B cell (primary cell): ENCODE measurements around the gene KLRF2. TPM values are rescaled to one million over a fixed set of nuclear protein-coding genes. Genes with fewer than 3 reads are reported as not detected.

Experiments used
- ATAC-seq: fragments of 200-7000 bp; cut with Tn5 transposase; one replicate; pipeline ENCODE4 v1.10.0; 2021; ENCODE audit warnings: low read depth, mild to moderate bottlenecking, moderate number of reproducible peaks, moderate library complexity
- CTCF ChIA-PET: fragments of 350-600 bp; sonication (Branson Sonifier 250); formaldehyde crosslinking; loops from one replicate; lab custom pipeline; 2021; ENCODE audit warnings: antibody characterized with exemption, inconsistent platforms; lab: Charles Lee
- POLR2A ChIA-PET: fragments of 350-600 bp; sonication (Branson Sonifier 250); formaldehyde crosslinking; loops from one replicate; lab custom pipeline; 2021; ENCODE audit warnings: antibody characterized with exemption; lab: Charles Lee
- DNase-seq: peaks from one replicate; pipeline ENCODE4 v3.0.0; 2013
- H2AFZ ChIP-seq: 2 replicates; pipeline ENCODE4 v1.6.1; 2012; ENCODE audit warnings: mild to moderate bottlenecking, low read depth, low read length; ENCODE audit not compliant: insufficient read depth, poor library complexity, severe bottlenecking
- H3K27ac ChIP-seq, 2 donors: 1 replicate in 1 of 2; 2 replicates in 1 of 2; pipeline ENCODE4 v1.5.1; 2012 to 2013; ENCODE audit warnings: low read length in 2 of 2, mild to moderate bottlenecking in 2 of 2, moderate library complexity in 1 of 2
- H3K27me3 ChIP-seq, 4 experiments: fragments of 200-600 bp in 1 of 4; sonication (generic) in 1 of 4; replicated peaks in 1 of 4; 1 replicate in 2 of 4; 2 replicates in 2 of 4; pipeline versions ENCODE4 v1.6.1 to v1.7.0; 2013 to 2016; ENCODE audit warnings: low read length in 3 of 4, mild to moderate bottlenecking in 2 of 4, mixed read lengths in 1 of 4, moderate library complexity in 1 of 4; ENCODE audit not compliant: insufficient read depth in 4 of 4, control insufficient read depth in 3 of 4; ENCODE audit errors: control extremely low read depth in 1 of 4
- H3K36me3 ChIP-seq, 2 experiments: replicated peaks in 1 of 2; 1 replicate in 1 of 2; 2 replicates in 1 of 2; pipeline versions ENCODE4 v1.6.1 to v1.7.1; 2013; ENCODE audit warnings: low read length in 1 of 2; ENCODE audit not compliant: insufficient read depth in 2 of 2, control insufficient read depth in 1 of 2; ENCODE audit errors: control extremely low read depth in 1 of 2, extremely low read depth in 1 of 2
- H3K4me1 ChIP-seq, 2 donors: fragments of 200-600 bp in 1 of 2; sonication (generic) in 1 of 2; 1 replicate in 1 of 2; 2 replicates in 1 of 2; pipeline versions ENCODE4 v1.5.1 to v1.6.1; 2013 to 2017; ENCODE audit warnings: low read length in 2 of 2; ENCODE audit not compliant: control insufficient read depth in 2 of 2, insufficient read depth in 2 of 2
- H3K4me2 ChIP-seq: replicated peaks from 2 replicates; pipeline ENCODE3; 2012; ENCODE audit warnings: mild to moderate bottlenecking, low read depth, low read length; ENCODE audit not compliant: poor library complexity, severe bottlenecking
- H3K4me3 ChIP-seq, 5 experiments: fragments of 200-600 bp in 1 of 5; sonication (generic) in 1 of 5; 1 replicate in 3 of 5; 2 replicates in 2 of 5; pipeline versions ENCODE4 v1.5.1 to v1.7.0; 2011 to 2016; ENCODE audit warnings: low read length in 4 of 5, mild to moderate bottlenecking in 4 of 5, low read depth in 2 of 5, control low read depth in 1 of 5, moderate library complexity in 1 of 5; ENCODE audit not compliant: insufficient read depth in 1 of 5; ENCODE audit errors: control extremely low read depth in 1 of 5, extremely low read depth in 1 of 5
- H3K79me2 ChIP-seq: fragments of 200-600 bp; sonication (generic); one replicate; pipeline ENCODE4 v1.6.0; 2016; ENCODE audit warnings: low read length; ENCODE audit not compliant: control insufficient read depth, insufficient read depth
- H3K9ac ChIP-seq: fragments of 200-600 bp; sonication (generic); 2 replicates; pipeline ENCODE4 v1.6.1; 2017; ENCODE audit warnings: mild to moderate bottlenecking, low read length, moderate library complexity
- H3K9me3 ChIP-seq, 3 donors: one replicate each; pipeline versions ENCODE4 v1.6.1 to v1.7.1; 2013; ENCODE audit warnings: low read length in 2 of 3; ENCODE audit not compliant: control insufficient read depth in 2 of 3, insufficient read depth in 1 of 3; ENCODE audit errors: control extremely low read depth in 1 of 3
- H4K20me1 ChIP-seq: 2 replicates; pipeline ENCODE4 v1.6.0; 2012; ENCODE audit warnings: mild to moderate bottlenecking, low read length; ENCODE audit not compliant: insufficient read depth, control insufficient read depth, poor library complexity, severe bottlenecking
- H3K27ac Mint-ChIP-seq: one replicate; pipeline ENCODE4 v1.8.0; 2021; ENCODE audit warnings: mixed read lengths
- H3K27me3 Mint-ChIP-seq: one replicate; pipeline ENCODE4 v1.8.0; 2021; ENCODE audit warnings: mixed read lengths
- H3K4me1 Mint-ChIP-seq: one replicate; pipeline ENCODE4 v1.8.0; 2021; ENCODE audit warnings: mixed read lengths
- H3K4me3 Mint-ChIP-seq: one replicate; pipeline ENCODE4 v1.8.0; 2021; ENCODE audit warnings: mixed read lengths
- H3K9me3 Mint-ChIP-seq: one replicate; pipeline ENCODE4 v1.8.0; 2022; ENCODE audit warnings: mixed read lengths; ENCODE audit not compliant: insufficient read depth
- EZH2 ChIP-seq: IDR thresholded peaks from 2 replicates; pipeline ENCODE4 v1.6.1; 2012; ENCODE audit warnings: borderline replicate concordance, low read depth, mild to moderate bottlenecking, moderate library complexity, low read length; ENCODE audit not compliant: insufficient read depth, poor library complexity, severe bottlenecking
- WGBS: methylation state at CpG from one replicate; pipeline ENCODE4 v1.1.5; 2013; ENCODE audit warnings: missing lambda C conversion rate; ENCODE audit not compliant: insufficient coverage; 5-methylcytosine and 5-hydroxymethylcytosine counted together
- intact Hi-C: fragments of 100-400 bp; cut with micrococcal nuclease; formaldehyde crosslinking; loops from one replicate; pipeline ENCODE4 v1.10.0; 2022
- polyA plus RNA-seq: library from polyadenylated mRNA; depleted of rRNA; stranded (reverse); fragments of >200 nt; gene quantifications from 2 replicates; pipeline ENCODE4 v1.2.3, GENCODE V29; 2012
- total RNA-seq, 2 donors: library from RNA; stranded (reverse); fragments of 120-200 nt in 1 of 2; gene quantifications; 1 replicate in 1 of 2; 2 replicates in 1 of 2; pipeline versions ENCODE4 v1.2.3 to v1.2.4, GENCODE V29; 2013 to 2022
- TF ChIP-seq, protein P1 (sequence below): fragments of 200-600 bp; IDR thresholded peaks from one replicate; pipeline ENCODE4 v1.8.0; 2022; ENCODE audit warnings: antibody characterized with exemption, mild to moderate bottlenecking

KLRF2 gene
- total and polyA plus RNA-seq, 2 donors (not counting 1 experiment from before 2014, with no cell fraction given) = 0.36 TPM; not detected in 1

DNA sequence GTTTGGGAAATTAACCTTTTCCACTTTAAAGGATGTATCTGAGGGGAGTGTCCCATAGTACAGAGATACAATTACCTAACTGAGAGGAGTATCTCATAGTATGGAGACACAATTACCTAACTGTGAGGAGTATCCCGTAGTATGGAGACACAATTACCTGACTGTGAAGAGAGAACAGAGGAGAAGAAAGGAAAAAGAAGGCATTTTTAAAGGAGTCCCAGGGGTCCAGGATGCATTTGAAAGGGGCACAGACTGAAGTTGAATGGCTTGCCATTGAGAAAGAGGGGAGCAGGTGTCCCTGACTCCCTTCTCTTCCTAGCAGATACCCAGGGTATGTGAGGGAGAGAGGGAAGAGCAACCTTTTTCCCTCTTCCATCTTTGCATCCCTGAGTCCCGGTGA, 17.9 kb downstream of the KLRF2 start:
- no peaks in the 10 kb centered on the region for H3K79me2 ChIP-seq
- Mint-ChIP-seq H3K9me3 (peaks cover 9% of the 10 kb centered on the region), H3K27ac (no peak overlapping the region), H3K4me3 (no peak overlapping the region), H3K4me1 (no peaks in the 10 kb centered on the region), H3K27me3 (peaks cover 22% of the 10 kb centered on the region)
- H2AFZ ChIP-seq = no peak overlapping the region
- 100% methylated on average over 1 of the region's 2 CpGs for WGBS
- no peaks in the 10 kb centered on the region for H3K36me3 ChIP-seq
- peaks cover 2 to 15% (median 12%) of the 10 kb centered on the region in 3 donors for H3K9me3 ChIP-seq
- intact Hi-C loops = no loop called here
- TF ChIP-seq, protein P1, sequence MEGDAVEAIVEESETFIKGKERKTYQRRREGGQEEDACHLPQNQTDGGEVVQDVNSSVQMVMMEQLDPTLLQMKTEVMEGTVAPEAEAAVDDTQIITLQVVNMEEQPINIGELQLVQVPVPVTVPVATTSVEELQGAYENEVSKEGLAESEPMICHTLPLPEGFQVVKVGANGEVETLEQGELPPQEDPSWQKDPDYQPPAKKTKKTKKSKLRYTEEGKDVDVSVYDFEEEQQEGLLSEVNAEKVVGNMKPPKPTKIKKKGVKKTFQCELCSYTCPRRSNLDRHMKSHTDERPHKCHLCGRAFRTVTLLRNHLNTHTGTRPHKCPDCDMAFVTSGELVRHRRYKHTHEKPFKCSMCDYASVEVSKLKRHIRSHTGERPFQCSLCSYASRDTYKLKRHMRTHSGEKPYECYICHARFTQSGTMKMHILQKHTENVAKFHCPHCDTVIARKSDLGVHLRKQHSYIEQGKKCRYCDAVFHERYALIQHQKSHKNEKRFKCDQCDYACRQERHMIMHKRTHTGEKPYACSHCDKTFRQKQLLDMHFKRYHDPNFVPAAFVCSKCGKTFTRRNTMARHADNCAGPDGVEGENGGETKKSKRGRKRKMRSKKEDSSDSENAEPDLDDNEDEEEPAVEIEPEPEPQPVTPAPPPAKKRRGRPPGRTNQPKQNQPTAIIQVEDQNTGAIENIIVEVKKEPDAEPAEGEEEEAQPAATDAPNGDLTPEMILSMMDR = no peak
- no peak for TF ChIP-seq EZH2
- H3K9ac ChIP-seq = no peak overlapping the region
- no peaks in the 10 kb centered on the region for H4K20me1 ChIP-seq
- no peak overlapping the region for H3K27ac ChIP-seq
- no peak for ATAC-seq
- ChIA-PET CTCF (no interaction called here), POLR2A (no interaction called here)
- DNase-seq = no peak
- no peak overlapping the region for H3K4me2 ChIP-seq
- peaks cover 0 to 3% (median 0%) of the 10 kb centered on the region in 4 experiments for H3K27me3 ChIP-seq
- H3K4me1 ChIP-seq = no peaks in the 10 kb centered on the region
- no peak overlapping the region for H3K4me3 ChIP-seq

DNA sequence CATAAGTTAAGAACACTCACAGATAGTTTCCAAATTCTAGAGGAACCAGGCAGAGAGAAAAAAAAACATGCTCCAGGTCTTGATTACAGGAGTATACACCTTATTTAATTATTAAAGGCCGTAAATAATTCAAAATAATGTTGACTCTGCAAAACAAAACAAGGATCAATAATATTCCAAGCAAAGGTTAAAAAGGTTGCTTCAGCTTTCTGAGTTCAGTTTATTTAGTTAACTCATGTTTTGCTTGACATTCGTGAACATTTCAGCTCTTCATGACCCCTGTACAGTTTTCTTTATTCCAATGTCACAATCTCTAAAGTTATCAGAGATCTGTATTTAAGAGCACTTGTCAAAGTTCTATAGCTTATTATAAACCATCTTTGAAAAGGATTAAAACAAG, 19.6 kb downstream of the KLRF2 start:
- H3K9me3 Mint-ChIP-seq = peaks cover 9% of the 10 kb centered on the region
- ATAC-seq = no peak
- intact Hi-C loops = no loop called here
- H3K4me1 Mint-ChIP-seq = no peaks in the 10 kb centered on the region
- H3K79me2 ChIP-seq = no peaks in the 10 kb centered on the region
- no peak overlapping the region for H3K4me3 ChIP-seq
- H3K9ac ChIP-seq = no peak overlapping the region
- H3K4me2 ChIP-seq = no peak overlapping the region
- TF ChIP-seq, protein P1 = no peak
- no peak for TF ChIP-seq EZH2
- no peaks in the 10 kb centered on the region for H4K20me1 ChIP-seq
- POLR2A ChIA-PET = no interaction called here
- WGBS = no CpG with 5 or more reads among the region's 2 CpGs
- no peaks in the 10 kb centered on the region for H3K27me3 ChIP-seq
- H3K9me3 ChIP-seq = peaks cover 2 to 16% (median 12%) of the 10 kb centered on the region in 3 donors
- H3K27ac ChIP-seq = no peak overlapping the region
- H3K4me3 Mint-ChIP-seq = no peak overlapping the region
- H3K27ac Mint-ChIP-seq = no peak overlapping the region
- H2AFZ ChIP-seq = no peak overlapping the region
- peaks cover 16% of the 10 kb centered on the region for H3K27me3 Mint-ChIP-seq
- DNase-seq = no peak
- CTCF ChIA-PET = interaction anchor here (1.8 kb wide), 1 partner anchor 150 kb away, joined by 4 read pairs; no protein-coding TSS in a partner anchor
- no peaks in the 10 kb centered on the region for H3K4me1 ChIP-seq
- no peaks in the 10 kb centered on the region for H3K36me3 ChIP-seq
